ENCODE results near the gene ATP7A.

DNA sequence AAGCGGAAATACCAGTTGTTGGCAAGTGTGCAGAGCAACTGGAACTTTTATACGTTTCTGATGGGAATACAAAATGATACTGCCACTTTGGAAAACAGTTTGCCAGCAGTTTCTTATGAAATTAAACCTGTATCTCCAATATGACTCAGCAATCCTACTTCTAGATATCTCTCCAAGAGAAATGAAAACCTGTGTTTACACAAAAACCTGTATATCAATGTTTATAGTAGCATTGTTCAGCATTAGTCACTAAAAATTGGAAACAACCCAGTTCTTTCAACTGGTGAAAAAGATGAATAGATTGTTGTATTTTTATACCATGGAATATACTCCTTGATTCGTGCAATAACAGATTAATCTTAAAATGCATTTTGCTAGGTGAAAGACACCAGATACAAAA lies 26.8 kb downstream of the ATP7A start:
- TF ChIP-seq, protein P1, sequence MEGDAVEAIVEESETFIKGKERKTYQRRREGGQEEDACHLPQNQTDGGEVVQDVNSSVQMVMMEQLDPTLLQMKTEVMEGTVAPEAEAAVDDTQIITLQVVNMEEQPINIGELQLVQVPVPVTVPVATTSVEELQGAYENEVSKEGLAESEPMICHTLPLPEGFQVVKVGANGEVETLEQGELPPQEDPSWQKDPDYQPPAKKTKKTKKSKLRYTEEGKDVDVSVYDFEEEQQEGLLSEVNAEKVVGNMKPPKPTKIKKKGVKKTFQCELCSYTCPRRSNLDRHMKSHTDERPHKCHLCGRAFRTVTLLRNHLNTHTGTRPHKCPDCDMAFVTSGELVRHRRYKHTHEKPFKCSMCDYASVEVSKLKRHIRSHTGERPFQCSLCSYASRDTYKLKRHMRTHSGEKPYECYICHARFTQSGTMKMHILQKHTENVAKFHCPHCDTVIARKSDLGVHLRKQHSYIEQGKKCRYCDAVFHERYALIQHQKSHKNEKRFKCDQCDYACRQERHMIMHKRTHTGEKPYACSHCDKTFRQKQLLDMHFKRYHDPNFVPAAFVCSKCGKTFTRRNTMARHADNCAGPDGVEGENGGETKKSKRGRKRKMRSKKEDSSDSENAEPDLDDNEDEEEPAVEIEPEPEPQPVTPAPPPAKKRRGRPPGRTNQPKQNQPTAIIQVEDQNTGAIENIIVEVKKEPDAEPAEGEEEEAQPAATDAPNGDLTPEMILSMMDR (conservative IDR thresholded peaks at IDR 0.05) = no peak
- TF ChIP-seq ZFX (IDR thresholded peaks at IDR 0.05) = no peak
